PC-3 (cell line): Measurements from ENCODE around the gene SARDH. TPM values are rescaled to one million over a fixed set of nuclear protein-coding genes. Genes with fewer than 3 reads are reported as not detected.

Source experiments
- ATAC-seq: fragments of 200-7000 bp; cut with Tn5 transposase; 2 replicates; pipeline ENCODE4 v1.9.1; 2020; ENCODE audit warnings: mild to moderate bottlenecking, moderate library complexity
- BruUV-seq: library from RNA; stranded (reverse); fragments of 400-500 nt; replicated peaks from 2 replicates; lab custom pipeline; 2021; lab: Mats Ljungman, UMichigan
- CTCF ChIA-PET: fragments of 300-600 bp; sonication (Branson Sonifier 250); formaldehyde crosslinking; loops from one replicate; lab custom pipeline; 2022; ENCODE audit warnings: antibody characterized with exemption; lab: Charles Lee
- POLR2A ChIA-PET: fragments of 300-600 bp; sonication (Branson Sonifier 250); formaldehyde crosslinking; loops from one replicate; lab custom pipeline; 2022; ENCODE audit warnings: antibody characterized with exemption; ENCODE audit not compliant: unreplicated experiment; lab: Charles Lee
- DNase-seq: peaks from one replicate; pipeline ENCODE4 v3.0.0-alpha.2; 2015
- H2AFZ ChIP-seq: fragments of 300-600 bp; sonication (generic); 2 replicates; pipeline ENCODE4 v1.6.0; 2016; ENCODE audit warnings: antibody characterized with exemption, low read length
- H3F3A ChIP-seq: fragments of 300-600 bp; sonication (generic); one replicate; pipeline ENCODE4 v1.6.0; 2017; ENCODE audit warnings: antibody characterized with exemption, low read length, control low read depth, mild to moderate bottlenecking; ENCODE audit not compliant: unreplicated experiment
- H3K27ac ChIP-seq: fragments of 300-600 bp; sonication (generic); 2 replicates; pipeline ENCODE4 v1.5.1; 2016; ENCODE audit warnings: mild to moderate bottlenecking, low read length
- H3K27me3 ChIP-seq: fragments of 300-600 bp; sonication (generic); 2 replicates; pipeline ENCODE4 v1.6.1; 2016; ENCODE audit warnings: low read length, mixed read lengths
- H3K36me3 ChIP-seq: fragments of 300-600 bp; sonication (generic); 2 replicates; pipeline ENCODE4 v1.6.1; 2016; ENCODE audit warnings: low read depth, mixed run types, low read length, mixed read lengths
- H3K4me1 ChIP-seq: fragments of 300-600 bp; sonication (generic); 2 replicates; pipeline ENCODE4 v1.5.1; 2016; ENCODE audit warnings: low read length; ENCODE audit not compliant: insufficient read depth
- H3K4me2 ChIP-seq: fragments of 300-600 bp; sonication (generic); 2 replicates; pipeline ENCODE4 v1.6.0; 2016; ENCODE audit warnings: low read length
- H3K4me3 ChIP-seq: fragments of 300-600 bp; sonication (generic); 2 replicates; pipeline ENCODE4 v1.5.1; 2016; ENCODE audit warnings: mild to moderate bottlenecking, low read length, mixed read lengths
- H3K79me2 ChIP-seq: fragments of 300-600 bp; sonication (generic); 2 replicates; pipeline ENCODE4 v1.6.1; 2017; ENCODE audit warnings: low read length, mixed read lengths
- H3K9ac ChIP-seq: fragments of 300-600 bp; sonication (generic); 2 replicates; pipeline ENCODE4 v1.6.0; 2016; ENCODE audit warnings: mild to moderate bottlenecking, low read length
- H3K9me2 ChIP-seq: fragments of 300-600 bp; sonication (generic); replicated peaks from 2 replicates; pipeline ENCODE4 v1.6.1; 2016; ENCODE audit warnings: mixed run types, low read length, mixed read lengths
- H3K9me3 ChIP-seq: fragments of 300-600 bp; sonication (generic); 2 replicates; pipeline ENCODE4 v1.6.1; 2016; ENCODE audit warnings: low read length, mixed read lengths
- H4K20me1 ChIP-seq: fragments of 300-600 bp; sonication (generic); 2 replicates; pipeline ENCODE4 v1.6.1; 2016; ENCODE audit warnings: low read length, mixed read lengths
- EZH2 ChIP-seq: fragments of 300-600 bp; sonication (generic); IDR thresholded peaks from one replicate; pipeline ENCODE4 v1.6.1; 2017; ENCODE audit warnings: antibody characterized with exemption, mild to moderate bottlenecking, low read length; ENCODE audit not compliant: unreplicated experiment
- EZH2phosphoT487 ChIP-seq: fragments of 300-600 bp; sonication (generic); IDR thresholded peaks from 2 replicates; pipeline ENCODE4 v1.6.1; 2018; ENCODE audit warnings: mild to moderate bottlenecking, antibody characterized with exemption, low read length, borderline replicate concordance
- intact Hi-C: fragments of 100-400 bp; cut with micrococcal nuclease; formaldehyde crosslinking; loops from 2 replicates; pipeline ENCODE4 v1.9.0; 2023
- total RNA-seq: library from RNA; depleted of rRNA; stranded (reverse); fragments of >200 nt; gene quantifications from 2 replicates; pipeline ENCODE4 v1.2.3, GENCODE V29; 2014
- TF ChIP-seq, protein P1 (sequence below): fragments of 300-600 bp; sonication (generic); conservative IDR thresholded peaks from 2 replicates; pipeline ENCODE4 v1.5.1; 2017; ENCODE audit warnings: antibody characterized with exemption, low read depth, mild to moderate bottlenecking, low read length

Gene SARDH
- total RNA-seq, 1 experiment from 2014 or later: 3.4 TPM

DNA sequence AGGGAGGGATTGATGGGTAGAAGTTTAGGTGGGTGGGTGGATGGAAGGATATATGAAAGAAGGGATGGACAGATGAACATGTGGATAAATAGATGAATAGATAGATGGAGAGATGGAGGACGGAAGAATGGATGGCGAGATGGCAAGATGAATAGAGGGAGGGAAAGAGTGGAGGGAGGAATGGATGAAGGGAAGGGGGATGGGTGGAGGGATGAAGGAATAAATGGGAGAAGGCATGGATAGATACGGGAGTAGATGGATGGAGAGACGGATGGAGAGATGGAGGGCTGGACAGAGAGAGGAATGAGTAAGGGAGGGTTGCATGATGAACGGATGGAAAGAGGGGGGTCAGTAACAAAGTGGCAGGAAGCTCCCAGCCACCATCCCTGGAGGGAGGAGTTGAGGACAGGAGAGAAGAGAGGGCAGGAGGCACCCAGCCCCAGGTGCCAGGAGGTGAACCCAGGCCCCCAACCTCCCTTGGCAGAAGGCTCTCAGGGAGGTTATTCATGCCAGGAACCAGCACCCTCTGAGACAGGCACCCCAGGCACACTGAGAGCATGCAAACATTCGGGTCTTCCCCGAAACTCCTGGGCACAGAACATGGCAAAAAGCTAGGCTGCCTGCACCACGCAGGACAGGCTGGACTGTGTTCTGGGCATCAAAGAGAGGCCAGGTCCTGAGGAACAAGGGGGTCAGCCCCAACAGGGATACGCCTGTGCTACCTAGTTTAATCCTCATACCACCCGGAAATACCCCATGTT lies 9.1 kb downstream of the SARDH start:
- no peaks in the 10 kb centered on the region for H3K27me3 ChIP-seq
- no peaks in the 10 kb centered on the region for H3K9me3 ChIP-seq
- H2AFZ ChIP-seq: no peak overlapping the region
- intact Hi-C loops: no loop called here
- no peak overlapping the region for H3K4me2 ChIP-seq
- CTCF ChIA-PET: no interaction called here
- no peaks in the 10 kb centered on the region for H3F3A ChIP-seq
- TF ChIP-seq, protein P1, sequence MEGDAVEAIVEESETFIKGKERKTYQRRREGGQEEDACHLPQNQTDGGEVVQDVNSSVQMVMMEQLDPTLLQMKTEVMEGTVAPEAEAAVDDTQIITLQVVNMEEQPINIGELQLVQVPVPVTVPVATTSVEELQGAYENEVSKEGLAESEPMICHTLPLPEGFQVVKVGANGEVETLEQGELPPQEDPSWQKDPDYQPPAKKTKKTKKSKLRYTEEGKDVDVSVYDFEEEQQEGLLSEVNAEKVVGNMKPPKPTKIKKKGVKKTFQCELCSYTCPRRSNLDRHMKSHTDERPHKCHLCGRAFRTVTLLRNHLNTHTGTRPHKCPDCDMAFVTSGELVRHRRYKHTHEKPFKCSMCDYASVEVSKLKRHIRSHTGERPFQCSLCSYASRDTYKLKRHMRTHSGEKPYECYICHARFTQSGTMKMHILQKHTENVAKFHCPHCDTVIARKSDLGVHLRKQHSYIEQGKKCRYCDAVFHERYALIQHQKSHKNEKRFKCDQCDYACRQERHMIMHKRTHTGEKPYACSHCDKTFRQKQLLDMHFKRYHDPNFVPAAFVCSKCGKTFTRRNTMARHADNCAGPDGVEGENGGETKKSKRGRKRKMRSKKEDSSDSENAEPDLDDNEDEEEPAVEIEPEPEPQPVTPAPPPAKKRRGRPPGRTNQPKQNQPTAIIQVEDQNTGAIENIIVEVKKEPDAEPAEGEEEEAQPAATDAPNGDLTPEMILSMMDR: no peak
- TF ChIP-seq EZH2phosphoT487 (no peak), EZH2 (no peak)
- no peak overlapping the region for H3K27ac ChIP-seq
- no peaks in the 10 kb centered on the region for H3K4me1 ChIP-seq
- DNase-seq: no peak
- H3K36me3 ChIP-seq: no peaks in the 10 kb centered on the region
- H3K4me3 ChIP-seq: no peak overlapping the region
- H4K20me1 ChIP-seq: no peaks in the 10 kb centered on the region
- ATAC-seq: no peak
- H3K9me2 ChIP-seq: no peaks in the 10 kb centered on the region
- POLR2A ChIA-PET: no interaction called here
- H3K79me2 ChIP-seq: no peaks in the 10 kb centered on the region
- H3K9ac ChIP-seq: no peak overlapping the region
- no TSS peak for BruUV-seq

DNA sequence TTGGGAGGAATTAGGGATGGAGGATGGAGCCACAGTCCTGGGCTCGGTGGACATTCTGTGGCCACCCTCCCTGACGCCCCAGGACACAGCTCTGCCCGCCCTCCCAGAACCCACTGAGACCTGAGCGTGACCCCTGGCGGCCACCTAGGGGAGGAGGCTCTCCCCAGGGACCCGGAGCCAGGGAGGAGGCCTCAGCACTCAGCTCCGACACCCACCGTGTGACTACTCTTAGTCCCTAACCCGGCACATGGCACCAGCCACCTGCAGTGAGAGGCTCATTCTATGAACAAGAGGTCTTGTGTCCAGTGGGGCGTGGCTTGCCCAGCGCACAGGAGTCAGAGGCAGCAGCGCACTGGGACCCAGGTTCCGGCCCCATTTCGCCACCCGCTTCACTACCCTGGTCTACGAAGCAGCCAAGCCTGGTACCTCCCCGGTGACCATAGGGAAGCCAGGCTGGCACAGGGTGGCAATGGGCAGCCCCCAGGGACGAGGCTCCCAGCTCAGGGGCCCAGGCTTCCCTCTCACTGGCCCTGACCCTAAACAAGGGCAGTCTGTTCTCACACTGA lies 10.2 kb downstream of the SARDH start:
- ATAC-seq: no peak
- CTCF ChIA-PET: no interaction called here
- intact Hi-C loops: loop anchor here (2.0 kb wide), 1 partner anchor 195 kb away; no protein-coding TSS in a partner anchor

More for the DNA sequence above, 10.2 kb downstream of the SARDH start:
- POLR2A ChIA-PET: no interaction called here
- no peaks in the 10 kb centered on the region for H3K9me3 ChIP-seq
- DNase-seq: no peak
- no peak overlapping the region for H3K4me3 ChIP-seq
- H3K36me3 ChIP-seq: no peaks in the 10 kb centered on the region
- no peaks in the 10 kb centered on the region for H3K4me1 ChIP-seq
- no peaks in the 10 kb centered on the region for H3K9me2 ChIP-seq
- no peaks in the 10 kb centered on the region for H3K27me3 ChIP-seq
- H3K4me2 ChIP-seq: no peak overlapping the region
- no peak overlapping the region for H3K9ac ChIP-seq
- no peak overlapping the region for H2AFZ ChIP-seq
- H3K27ac ChIP-seq: no peak overlapping the region
- no peaks in the 10 kb centered on the region for H4K20me1 ChIP-seq
- no peaks in the 10 kb centered on the region for H3F3A ChIP-seq
- TF ChIP-seq EZH2phosphoT487: no peak
- no peak for TF ChIP-seq EZH2
- TF ChIP-seq, protein P1: no peak
- no TSS peak for BruUV-seq
- no peaks in the 10 kb centered on the region for H3K79me2 ChIP-seq
